Heart left ventricle (tissue), 13 donors: Measurements from ENCODE around the gene SH3TC1.

Experiments
- CTCF ChIP-seq, 12 donors: fragments of 200-600 bp; sonication (generic) in 4 of 12; IDR thresholded peaks; one replicate each; pipeline versions ENCODE4 v1.5.0 to v1.8.0; 2018 to 2022; ENCODE audit warnings: antibody characterized with exemption in 12 of 12, mild to moderate bottlenecking in 5 of 12
- POLR2A ChIP-seq, 2 donors: fragments of 450-650 bp; IDR thresholded peaks; one replicate each; pipeline ENCODE4 v1.6.1; 2017; ENCODE audit warnings: antibody characterized with exemption in 2 of 2, mild to moderate bottlenecking in 2 of 2, moderate library complexity in 2 of 2
- donor health status: ischemic (EF 13 %, LVEDD 7.1; RV severe dilation, severe dysfunction).
- donor health status: DM: no; HTN: yes; CAD: no.
- donor health status: DM: no; HTN: no; CAD: no.
- donor health status: ischemic (EF 25% LVEDD 6.9; RV normal size, moderate dysfunction).
- donor health status: ischemic (EF 25% LVEDD 5.7; RV mildly dilated, moderate dysfunction).
- donor health status: ischemic (EF 35%, LVEDD 5.7; RV mildly dilated, moderate dysfunction).
- donor health status: nonischemic (EF 11% LVEDD 7.7; RV severe dilation, severe dysfunction).
- donor health status: DM: yes; HTN: yes; CAD: no.
- donor health status: PGD.
- donor health status: ischemic (EF 29% LVEDD 5.4; RV normal size, mild dysfunction).
- donor health status: nonischemic (EF 23%, LVEDD 6.1; RV moderate dilation, normal function).

DNA sequence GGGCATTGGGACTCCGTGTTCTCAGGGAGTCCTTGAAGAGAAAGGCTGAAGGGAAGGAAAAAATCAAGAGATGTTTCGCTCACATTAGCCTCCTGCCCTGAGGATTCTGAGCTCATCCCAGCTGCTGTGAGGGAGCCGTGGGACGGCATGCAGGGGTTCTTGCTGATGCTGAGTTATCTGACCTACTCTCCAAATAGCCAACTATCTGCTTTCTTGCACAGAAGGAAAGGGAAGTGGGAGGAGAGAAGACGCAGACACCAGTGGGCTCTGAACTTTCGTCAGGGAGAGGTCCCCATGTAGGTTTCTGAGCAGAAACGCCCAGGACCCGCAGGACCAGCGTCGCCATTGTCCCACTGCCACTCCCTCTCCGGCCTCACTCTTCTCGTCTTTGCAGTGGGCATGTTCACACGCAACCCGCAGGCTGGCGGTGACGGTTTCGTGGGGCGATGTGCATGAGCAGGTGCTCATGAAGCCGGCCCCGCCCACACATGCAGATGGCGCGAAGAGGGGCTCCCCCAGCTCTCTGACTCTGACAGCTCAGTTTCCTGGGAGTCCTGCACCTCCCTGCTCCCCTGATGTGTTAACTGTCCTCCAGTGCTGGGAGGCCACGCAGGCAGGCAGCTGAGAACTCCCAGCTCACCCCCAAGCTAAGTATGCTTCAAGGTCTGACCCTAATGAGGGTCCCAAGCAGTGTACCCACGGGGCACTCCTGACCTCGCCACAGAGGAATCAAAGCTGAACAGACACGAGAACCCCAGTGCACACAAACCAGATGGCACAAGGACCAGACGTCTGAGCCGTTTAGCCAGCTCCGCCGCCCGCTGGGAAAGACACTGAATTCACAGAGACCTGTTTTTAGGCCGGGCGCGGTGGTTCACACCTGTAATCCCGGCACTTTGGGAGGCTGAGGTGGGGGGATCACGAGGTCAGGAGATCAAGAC, 26.8 kb upstream of the SH3TC1 start:
- no peak for TF ChIP-seq CTCF (IDR thresholded peaks at IDR 0.05)
- TF ChIP-seq POLR2A (IDR thresholded peaks at IDR 0.05) = no peak
